Liver (tissue), 3 donors: ENCODE measurements around the gene LYST.

Experiments
- EGR1 ChIP-seq, 2 donors: IDR thresholded peaks; 2 replicates each; pipeline ENCODE4 v1.6.1; 2016 to 2018; ENCODE audit warnings: antibody characterized with exemption in 2 of 2, low read depth in 2 of 2
- GABPA ChIP-seq, 2 donors: IDR thresholded peaks in 1 of 2; conservative IDR thresholded peaks in 1 of 2; 2 replicates each; pipeline ENCODE4 v1.6.1; 2016; ENCODE audit warnings: antibody characterized with exemption in 2 of 2, mild to moderate bottlenecking in 1 of 2, moderate library complexity in 1 of 2
- HNF4A ChIP-seq, 2 donors: conservative IDR thresholded peaks; 2 replicates each; pipeline ENCODE4 v1.6.1; 2016; ENCODE audit warnings: antibody characterized with exemption in 2 of 2, mild to moderate bottlenecking in 2 of 2
- JUND ChIP-seq, 2 donors: IDR thresholded peaks; 2 replicates each; pipeline ENCODE4 v1.6.1; 2016; ENCODE audit warnings: antibody characterized with exemption in 2 of 2
- RXRA ChIP-seq, 2 donors: IDR thresholded peaks; 2 replicates each; pipeline ENCODE4 v1.6.1; 2017 to 2018; ENCODE audit warnings: antibody characterized with exemption in 2 of 2, mild to moderate bottlenecking in 1 of 2
- TAF1 ChIP-seq: conservative IDR thresholded peaks from 2 replicates; pipeline ENCODE4 v1.6.1; 2016; ENCODE audit warnings: antibody characterized with exemption, mild to moderate bottlenecking
- TF ChIP-seq, protein P1 (sequence below): fragments of 150-350 bp; IDR thresholded peaks from 2 replicates; pipeline ENCODE4 v1.5.1; 2017; ENCODE audit warnings: improper control_type of control experiment, low read depth, low read length; ENCODE audit not compliant: missing input control
- TF ChIP-seq, protein P2 (sequence below): IDR thresholded peaks from 2 replicates; pipeline ENCODE4 v1.6.1; 2016; ENCODE audit warnings: antibody characterized with exemption
- donor health status: healthy.
- donor health status: healthy.

DNA sequence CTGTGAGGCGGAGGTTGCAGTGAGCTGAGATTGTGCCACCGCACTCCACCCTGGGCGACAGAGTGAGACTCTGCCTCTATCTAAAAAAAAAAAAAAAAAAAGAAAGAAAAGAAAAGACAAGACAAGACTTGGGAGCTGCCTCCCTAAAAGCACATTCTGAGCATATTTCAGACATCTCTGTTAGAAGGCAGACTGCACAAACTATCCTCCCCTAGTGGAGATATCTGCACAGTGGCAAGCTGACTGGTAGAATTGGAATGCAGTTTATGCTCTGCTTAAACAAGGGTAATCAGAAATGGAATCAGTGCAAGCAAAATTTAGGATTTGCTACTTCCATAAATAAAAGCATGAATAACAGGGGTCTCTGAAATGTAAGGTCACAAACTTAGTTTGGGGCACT lies 248.9 kb downstream of the LYST start:
- TF ChIP-seq, protein P1, sequence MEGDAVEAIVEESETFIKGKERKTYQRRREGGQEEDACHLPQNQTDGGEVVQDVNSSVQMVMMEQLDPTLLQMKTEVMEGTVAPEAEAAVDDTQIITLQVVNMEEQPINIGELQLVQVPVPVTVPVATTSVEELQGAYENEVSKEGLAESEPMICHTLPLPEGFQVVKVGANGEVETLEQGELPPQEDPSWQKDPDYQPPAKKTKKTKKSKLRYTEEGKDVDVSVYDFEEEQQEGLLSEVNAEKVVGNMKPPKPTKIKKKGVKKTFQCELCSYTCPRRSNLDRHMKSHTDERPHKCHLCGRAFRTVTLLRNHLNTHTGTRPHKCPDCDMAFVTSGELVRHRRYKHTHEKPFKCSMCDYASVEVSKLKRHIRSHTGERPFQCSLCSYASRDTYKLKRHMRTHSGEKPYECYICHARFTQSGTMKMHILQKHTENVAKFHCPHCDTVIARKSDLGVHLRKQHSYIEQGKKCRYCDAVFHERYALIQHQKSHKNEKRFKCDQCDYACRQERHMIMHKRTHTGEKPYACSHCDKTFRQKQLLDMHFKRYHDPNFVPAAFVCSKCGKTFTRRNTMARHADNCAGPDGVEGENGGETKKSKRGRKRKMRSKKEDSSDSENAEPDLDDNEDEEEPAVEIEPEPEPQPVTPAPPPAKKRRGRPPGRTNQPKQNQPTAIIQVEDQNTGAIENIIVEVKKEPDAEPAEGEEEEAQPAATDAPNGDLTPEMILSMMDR: no peak
- TF ChIP-seq, protein P2, sequence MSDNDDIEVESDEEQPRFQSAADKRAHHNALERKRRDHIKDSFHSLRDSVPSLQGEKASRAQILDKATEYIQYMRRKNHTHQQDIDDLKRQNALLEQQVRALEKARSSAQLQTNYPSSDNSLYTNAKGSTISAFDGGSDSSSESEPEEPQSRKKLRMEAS: no peak
- no peak for TF ChIP-seq GABPA (IDR thresholded peaks at IDR 0.05 in 1 of 2, conservative IDR thresholded peaks at IDR 0.05 in 1 of 2)
- no peak for TF ChIP-seq TAF1
- no peak for TF ChIP-seq EGR1 (IDR thresholded peaks at IDR 0.05; ENCODE audit: low read depth in 2 of 2)
- no peak for TF ChIP-seq HNF4A (conservative IDR thresholded peaks at IDR 0.05)
- TF ChIP-seq RXRA (IDR thresholded peaks at IDR 0.05): no peak
- TF ChIP-seq JUND (IDR thresholded peaks at IDR 0.05): no peak
